ENCODE measurements around the gene CDKN1C. TPM values are rescaled to one million over a fixed set of nuclear protein-coding genes. Genes with fewer than 3 reads are reported as not detected.

The CDKN1C gene
- total and polyA plus RNA-seq, 2 of the 8 experiments (the other 6 are each of a cell fraction or from before 2014, with no cell fraction given), result 12.8 to 14.1 TPM

GRCh38 chr11:2870460-2870859, 15.1 kb downstream of the CDKN1C start:
- Histone ChIP-seq H4K20me1 (replicated peaks in 1 of 2; ENCODE audit: control insufficient read depth in 1 of 2, insufficient read depth in 2 of 2, low read length in 2 of 2) (no peaks in the 10 kb centered on the region), H3K4me2 (ENCODE audit: insufficient read depth in 1 of 2, low read depth in 2 of 2, low read length in 2 of 2) (no peak overlapping the region; a peak in 1 of 4 replicates), H3K9ac (replicated peaks in 1 of 4; ENCODE audit: extremely low read depth in 1 of 4, low read depth in 3 of 4, low read length in 3 of 4) (no peak overlapping the region), H3K4me1 (replicated peaks in 1 of 4; ENCODE audit: control insufficient read depth in 3 of 4, insufficient read depth in 4 of 4, low read length in 3 of 4) (peaks cover 4 to 29% (median 16%) of the 10 kb centered on the region in 4 experiments; a peak in 6 of 7 replicates), H3K4ac (replicated peaks; ENCODE audit: insufficient read length, low read depth, low read length) (no peak overlapping the region), H3K27me3 (replicated peaks in 1 of 4; ENCODE audit: control insufficient read depth in 3 of 4, extremely low read depth in 1 of 4, insufficient read depth in 3 of 4, low read length in 3 of 4) (peaks cover 41 to 82% (median 67%) of the 10 kb centered on the region in 4 experiments), H3K56ac (replicated peaks; ENCODE audit: insufficient read length, low read depth, low read length) (no peak overlapping the region), H3K4me3 (ENCODE audit: extremely low read depth in 1 of 4, insufficient read depth in 2 of 4, low read depth in 3 of 4, low read length in 4 of 4) (no peak overlapping the region), H3K18ac (ENCODE audit: extremely low read depth, low read length) (no peak overlapping the region; the same call in 1 of the 2 replicates), H4K91ac (replicated peaks; ENCODE audit: insufficient read length, low read length) (no peak overlapping the region), H3K79me2 (ENCODE audit: control insufficient read depth in 1 of 2, insufficient read depth in 2 of 2, low read length in 2 of 2) (no peaks in the 10 kb centered on the region), H4K5ac (ENCODE audit: insufficient read length, low read depth, low read length) (no peak overlapping the region), H2BK120ac (replicated peaks; ENCODE audit: low read depth, low read length) (no peak overlapping the region), H2AK5ac (ENCODE audit: low read depth, low read length) (no peak overlapping the region), H3K14ac (ENCODE audit: insufficient read length) (no peak overlapping the region), H3K9me3 (ENCODE audit: insufficient read depth in 2 of 2, low read depth in 1 of 2, low read length in 1 of 2) (peaks cover 10 to 11% of the 10 kb centered on the region in 2 experiments; a peak in 2 of 4 replicates), H3K23ac (ENCODE audit: insufficient read length) (no peak overlapping the region), H2BK5ac (ENCODE audit: low read depth, low read length) (no peak overlapping the region), H3K79me1 (ENCODE audit: low read depth, low read length) (no peaks in the 10 kb centered on the region), H2BK15ac (ENCODE audit: low read length) (0 out of 2 replicates have a peak overlapping the region, but pooled peaks have one; percentile 65), H3K23me2 (ENCODE audit: low read depth, low read length) (peaks cover 2% of the 10 kb centered on the region; the same call in 1 of the 2 replicates), H3K27ac (ENCODE audit: low read depth, low read length) (no peak overlapping the region), H2AFZ (ENCODE audit: low read length) (no peak overlapping the region), H4K8ac (ENCODE audit: extremely low read depth, insufficient read depth, low read length) (no peak overlapping the region), H2BK12ac (ENCODE audit: low read depth, low read length) (peak overlapping the region; percentile 44; the same call in 1 of the 2 replicates), H3K36me3 (ENCODE audit: control insufficient read depth in 2 of 4, insufficient read depth in 4 of 4, low read length in 3 of 4) (peaks cover 0 to 4% (median 0%) of the 10 kb centered on the region in 4 experiments; a peak in 1 of 8 replicates), H2BK20ac (ENCODE audit: low read length) (peak overlapping the region; percentile 55; the same call in 1 of the 2 replicates)
- WGBS, 2 experiments (ENCODE audit: extremely low coverage in 1 of 2, insufficient coverage in 1 of 2, insufficient read length in 1 of 2, insufficient replicate concordance in 2 of 2, low coverage in 1 of 2, low lambda C conversion rate in 2 of 2, missing lambda C conversion rate in 1 of 2), result 72% methylated on average over 15 of the region's 17 CpGs; no CpG with 5 or more reads in 1 of the 2 experiments
- FAIRE-seq (no peak), DNase-seq (ENCODE audit: low read depth in 1 of 2, low spot score in 2 of 2) (no peak)
- TF ChIP-seq CTCF (IDR thresholded peaks at IDR 0.05; ENCODE audit: control extremely low read depth in 1 of 3, insufficient read depth in 1 of 3, low read depth in 1 of 3, low read length in 3 of 3) (peak in 1 of 3 experiments; percentile 18; a peak in 1 of 4 replicates), RXRA (IDR thresholded peaks at IDR 0.05; ENCODE audit: insufficient read depth, low read depth, low read length) (no peak), POLR2AphosphoS5 (IDR thresholded peaks at IDR 0.05; ENCODE audit: low read depth, low read length) (no peak)
- ChIA-PET CTCF (ENCODE audit: partially characterized antibody) (interaction anchor here (1.0 to 1.5 kb wide), 3 partner anchors 9 to 340 kb away, joined by 3 to 4 read pairs (median 4); no protein-coding TSS in a partner anchor), POLR2A (ENCODE audit: partially characterized antibody) (interaction anchor here (1.3 to 1.9 kb wide), 2 partner anchors 10 to 11 kb away, joined by 4 to 5 read pairs; no protein-coding TSS in a partner anchor)

Data from H1 (cell line).